Subcutaneous adipose tissue (tissue), 4 donors: Measurements from ENCODE around the gene OIP5. TPM values are rescaled to one million over a fixed set of nuclear protein-coding genes. Genes with fewer than 3 reads are reported as not detected.

Experiments used
- CTCF ChIP-seq: fragments of 450-650 bp; IDR thresholded peaks from one replicate; pipeline ENCODE4 v1.5.1; 2016; ENCODE audit warnings: low read depth, mild to moderate bottlenecking, control low read depth, antibody characterized with exemption, moderate library complexity
- total RNA-seq, 4 donors: library from RNA; depleted of rRNA; stranded (reverse); fragments of >200 nt; gene quantifications; one replicate each; pipeline ENCODE4 v1.1.0, GENCODE V29; 2016

Gene OIP5
- total RNA-seq, 4 donors from 2014 or later, result 1.2 TPM; not detected in 3

DNA sequence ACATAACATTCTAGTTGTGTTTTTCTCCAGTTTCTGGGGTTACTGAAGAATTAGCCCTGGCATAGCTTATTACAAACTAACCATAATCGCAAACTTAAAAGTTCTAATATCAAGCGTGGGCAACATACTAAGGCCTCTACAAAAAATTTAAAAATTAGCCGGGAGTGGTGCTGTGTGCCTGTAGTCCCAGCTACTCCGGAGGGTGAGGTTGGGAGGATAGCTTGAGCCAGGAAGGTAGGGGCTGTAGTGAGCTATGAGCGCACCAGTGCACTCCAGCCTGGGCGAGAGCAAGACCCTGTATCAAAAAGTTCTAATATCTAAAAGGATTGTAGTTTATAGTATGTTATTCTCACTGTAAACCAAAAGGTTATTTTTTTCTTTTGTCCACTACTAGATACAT is 1.1 kb downstream of the OIP5 start:
- no peak for TF ChIP-seq CTCF

GRCh38 chr15:41323611-41324010 is 8.8 kb downstream of the OIP5 start:
- no peak for TF ChIP-seq CTCF

DNA sequence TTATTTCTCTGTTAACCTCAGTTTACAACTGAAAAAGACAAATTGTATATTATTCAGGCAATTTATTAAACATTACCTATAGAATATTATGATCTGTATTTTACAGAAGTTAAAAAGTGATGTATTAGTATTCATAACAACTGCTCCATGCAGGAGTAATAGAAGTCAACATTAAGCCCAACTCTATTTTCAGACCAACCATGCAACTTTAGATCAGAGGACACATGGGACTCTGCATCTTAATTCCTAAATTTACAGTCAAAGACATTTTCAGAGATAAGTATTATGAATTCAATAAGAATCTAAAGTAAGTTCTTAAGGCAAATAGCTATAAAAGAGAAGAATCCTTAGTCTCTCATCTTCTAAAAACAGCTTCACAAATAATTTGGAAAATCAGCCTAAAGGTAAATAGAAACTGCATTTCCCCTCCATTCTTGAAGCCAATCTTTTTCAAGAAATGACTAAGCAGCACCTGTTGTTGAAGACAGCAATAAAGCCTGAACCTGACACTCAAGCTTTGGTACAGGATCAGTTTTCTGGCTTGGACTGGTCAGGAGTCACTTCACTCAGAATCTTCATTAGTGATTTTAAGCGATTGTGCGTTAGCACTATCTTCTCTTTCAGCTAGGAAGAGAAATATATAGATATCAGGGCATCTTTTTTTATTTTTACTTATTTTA is 23.0 kb downstream of the OIP5 start:
- no peak for TF ChIP-seq CTCF

- no peak for TF ChIP-seq CTCF
Measured at GRCh38 chr15:41307679-41308078, 24.7 kb downstream of the OIP5 start.

GRCh38 chr15:41304149-41304770 is 28.1 kb downstream of the OIP5 start:
- TF ChIP-seq CTCF, result no peak

GRCh38 chr15:41301587-41301986 is 30.8 kb downstream of the OIP5 start:
- TF ChIP-seq CTCF, result no peak

- no peak for TF ChIP-seq CTCF
Measured at GRCh38 chr15:41292521-41292920, 39.9 kb downstream of the OIP5 start.
